ENCODE data around the gene HNF1A.

The HNF1A gene

GRCh38 chr12:120932956-120933526, 45.3 kb upstream of the HNF1A start:
- no peak for DNase-seq
- Mint-ChIP-seq H3K36me3 (ENCODE audit: low read depth) (no peaks in the 10 kb centered on the region), H3K27ac (peak overlapping the region; percentile 4), H3K9me3 (no peaks in the 10 kb centered on the region), H3K4me1 (peaks cover 19% of the 10 kb centered on the region), H3K27me3 (ENCODE audit: low read depth, poor library complexity) (peaks cover 6% of the 10 kb centered on the region), H3K4me3 (no peak overlapping the region)
- TF ChIP-seq CTCF (IDR thresholded peaks at IDR 0.05) = no peak

- Mint-ChIP-seq H3K27ac (no peak overlapping the region), H3K9me3 (no peaks in the 10 kb centered on the region), H3K4me3 (no peak overlapping the region), H3K27me3 (ENCODE audit: low read depth, poor library complexity) (peaks cover 6% of the 10 kb centered on the region), H3K4me1 (peaks cover 20% of the 10 kb centered on the region), H3K36me3 (ENCODE audit: low read depth) (no peaks in the 10 kb centered on the region)
- no peak for DNase-seq
- no peak for TF ChIP-seq CTCF (IDR thresholded peaks at IDR 0.05)
These were observed 44.6 kb upstream of the HNF1A start for GRCh38 chr12:120933786-120934185.

GRCh38 chr12:120936197-120936596, 42.1 kb upstream of the HNF1A start:
- no peak for DNase-seq
- no peak overlapping the region for H3K4me3 Mint-ChIP-seq
- peaks cover 20% of the 10 kb centered on the region for H3K4me1 Mint-ChIP-seq
- no peaks in the 10 kb centered on the region for H3K36me3 Mint-ChIP-seq (ENCODE audit: low read depth)
- no peak for TF ChIP-seq CTCF (IDR thresholded peaks at IDR 0.05)
- H3K9me3 Mint-ChIP-seq = no peaks in the 10 kb centered on the region
- peak overlapping the region; percentile 58 for H3K27ac Mint-ChIP-seq
- peaks cover 9% of the 10 kb centered on the region for H3K27me3 Mint-ChIP-seq (ENCODE audit: low read depth, poor library complexity)

GRCh38 chr12:120938496-120938895, 39.8 kb upstream of the HNF1A start:
- no peak overlapping the region for H3K27ac Mint-ChIP-seq
- no peaks in the 10 kb centered on the region for H3K9me3 Mint-ChIP-seq
- no peak for DNase-seq
- H3K4me3 Mint-ChIP-seq = no peak overlapping the region
- no peaks in the 10 kb centered on the region for H3K36me3 Mint-ChIP-seq (ENCODE audit: low read depth)
- H3K4me1 Mint-ChIP-seq = peaks cover 20% of the 10 kb centered on the region
- peaks cover 13% of the 10 kb centered on the region for H3K27me3 Mint-ChIP-seq (ENCODE audit: low read depth, poor library complexity)
- TF ChIP-seq CTCF (IDR thresholded peaks at IDR 0.05) = no peak

- H3K27me3 Mint-ChIP-seq (ENCODE audit: low read depth, poor library complexity) = peaks cover 13% of the 10 kb centered on the region
- no peaks in the 10 kb centered on the region for H3K9me3 Mint-ChIP-seq
- H3K4me1 Mint-ChIP-seq = peaks cover 20% of the 10 kb centered on the region
- no peak overlapping the region for H3K4me3 Mint-ChIP-seq
- no peak for TF ChIP-seq CTCF (IDR thresholded peaks at IDR 0.05)
- H3K27ac Mint-ChIP-seq = no peak overlapping the region
- no peak for DNase-seq
- H3K36me3 Mint-ChIP-seq (ENCODE audit: low read depth) = no peaks in the 10 kb centered on the region
These were observed 38.8 kb upstream of the HNF1A start for GRCh38 chr12:120939523-120939922.

GRCh38 chr12:120940006-120940405, 38.3 kb upstream of the HNF1A start:
- no peak for TF ChIP-seq CTCF (IDR thresholded peaks at IDR 0.05)
- Mint-ChIP-seq H3K27ac (no peak overlapping the region), H3K9me3 (no peaks in the 10 kb centered on the region)

More at GRCh38 chr12:120940006-120940405, 38.3 kb upstream of the HNF1A start:
- H3K4me3 Mint-ChIP-seq = no peak overlapping the region
- peaks cover 20% of the 10 kb centered on the region for H3K4me1 Mint-ChIP-seq
- H3K27me3 Mint-ChIP-seq (ENCODE audit: low read depth, poor library complexity) = peaks cover 13% of the 10 kb centered on the region
- DNase-seq = no peak
- H3K36me3 Mint-ChIP-seq (ENCODE audit: low read depth) = no peaks in the 10 kb centered on the region

Data from nephron progenitor cell (in vitro differentiated cells).